Hematopoietic multipotent progenitor cell (in vitro differentiated cells): ENCODE measurements around the gene UGT1A10. TPM values are rescaled to one million over a fixed set of nuclear protein-coding genes. Genes with fewer than 3 reads are reported as not detected.
A peak's percentile ranks its signal among the peaks of the same experiment; 100 is the strongest.
"Not testable (repeated sequence)": the region's sequence is repeated elsewhere in the genome, so short reads cannot be mapped to it uniquely, and the experiment has no call there.

ENCODE experiments used
- DNase-seq, 3 donors: peaks; one replicate each; pipeline ENCODE4 v3.0.0-alpha.2; 2011 to 2015; ENCODE audit warnings: low read depth in 2 of 3, low spot score in 2 of 3
- total RNA-seq: library from RNA; depleted of rRNA; stranded (reverse); fragments of >200 nt; gene quantifications from one replicate; pipeline ENCODE4 v1.2.3, GENCODE V29; 2012

UGT1A10 gene
- total RNA-seq, result under 0.01 TPM

DNA sequence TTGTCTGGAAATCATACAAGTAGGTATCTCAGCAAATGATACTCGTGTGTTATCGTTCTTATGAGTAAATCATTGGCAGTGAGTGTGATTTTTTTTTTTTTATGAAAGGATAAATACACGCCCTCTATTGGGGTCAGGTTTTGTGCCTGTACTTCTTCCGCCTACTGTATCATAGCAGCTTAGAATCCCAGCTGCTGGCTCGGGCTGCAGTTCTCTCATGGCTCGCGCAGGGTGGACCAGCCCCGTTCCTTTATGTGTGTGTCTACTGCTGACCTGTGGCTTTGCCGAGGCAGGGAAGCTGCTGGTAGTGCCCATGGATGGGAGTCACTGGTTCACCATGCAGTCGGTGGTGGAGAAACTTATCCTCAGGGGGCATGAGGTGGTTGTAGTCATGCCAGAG, at the start of gene UGT1A10:
Gene UGT1A10, plus strand, starts transcription at position 143 of the 400 bp plus-strand sequence. Its CDS starts 75 bp downstream, at position 218.
- DNase-seq, result not testable (repeated sequence)

DNA sequence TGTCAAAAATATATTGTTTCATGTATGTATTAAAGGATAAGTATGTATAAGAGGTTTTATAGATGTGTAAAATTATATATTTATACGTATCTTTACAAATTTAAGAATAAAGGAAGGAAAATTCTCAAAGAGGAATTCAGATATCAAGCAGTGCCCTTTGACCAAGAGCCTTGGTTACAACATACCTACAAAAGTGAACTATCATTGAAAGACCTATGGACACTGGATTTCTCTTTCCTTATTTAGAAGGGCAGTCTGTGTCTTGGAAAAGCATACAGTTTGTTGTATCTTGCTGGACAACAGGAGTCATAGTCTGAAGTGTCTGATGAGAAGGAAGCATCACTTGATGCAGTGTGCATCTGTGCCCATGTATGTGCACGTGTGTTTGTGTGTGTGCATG, 47.8 kb upstream of the UGT1A10 start:
- DNase-seq, result no peak

DNA sequence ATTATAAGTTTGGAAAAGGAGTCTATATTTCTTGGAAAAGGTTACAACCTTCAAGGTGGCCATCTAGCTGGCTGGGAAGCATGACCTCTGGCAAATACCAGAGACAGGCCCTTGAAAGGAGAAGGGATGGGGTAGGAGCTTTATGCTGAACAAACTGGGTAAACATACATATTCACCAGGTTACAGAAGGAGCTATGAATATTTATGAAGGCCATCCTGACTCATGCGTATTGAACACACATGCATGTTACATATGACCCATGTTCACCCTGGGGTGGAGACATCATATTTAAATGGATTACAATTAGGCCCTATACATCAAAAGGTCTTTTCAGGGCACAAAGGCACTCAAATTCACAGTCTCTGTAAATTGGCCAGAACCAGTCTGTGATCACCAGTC, 43.5 kb upstream of the UGT1A10 start:
- DNase-seq, result not testable (repeated sequence)

DNA sequence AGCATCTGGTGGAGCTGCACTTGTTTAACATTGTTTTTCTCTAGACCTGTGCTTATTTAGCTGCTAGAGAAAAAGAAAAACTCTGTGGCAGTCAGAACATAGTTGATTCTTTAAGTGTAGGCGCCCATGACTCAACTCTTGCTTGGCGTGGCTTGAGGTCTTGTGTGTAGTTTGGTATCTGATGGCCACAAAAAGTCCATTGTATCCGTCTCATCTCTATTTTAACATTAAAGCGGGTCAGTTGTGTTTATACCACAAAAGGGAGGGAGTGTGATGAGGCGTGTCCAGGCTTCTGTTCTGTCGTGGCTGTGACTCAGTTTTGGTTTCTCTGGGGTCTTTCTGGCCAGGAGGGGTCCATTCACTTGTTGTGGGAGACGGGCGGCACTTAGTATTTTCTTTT, 43.0 kb upstream of the UGT1A10 start:
- no peak for DNase-seq

DNA sequence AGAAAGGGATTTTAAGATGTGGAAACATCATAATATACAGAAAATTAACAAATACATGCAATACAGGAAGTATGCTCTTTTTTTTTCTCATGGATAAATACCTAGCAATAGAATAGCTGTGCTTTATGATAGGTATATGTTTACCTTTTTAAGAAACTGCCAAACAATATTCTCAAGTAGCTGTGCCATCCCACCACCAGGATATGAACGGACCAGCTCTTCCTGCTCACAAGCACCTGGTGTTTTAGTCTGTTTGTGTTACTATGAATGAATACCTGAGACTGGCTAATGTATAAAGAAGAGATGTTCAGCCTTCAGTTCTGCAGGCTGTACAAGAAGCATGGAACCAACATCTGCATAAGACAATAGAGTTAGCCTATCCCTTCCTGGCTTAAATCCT, 38.7 kb upstream of the UGT1A10 start:
- no peak for DNase-seq

DNA sequence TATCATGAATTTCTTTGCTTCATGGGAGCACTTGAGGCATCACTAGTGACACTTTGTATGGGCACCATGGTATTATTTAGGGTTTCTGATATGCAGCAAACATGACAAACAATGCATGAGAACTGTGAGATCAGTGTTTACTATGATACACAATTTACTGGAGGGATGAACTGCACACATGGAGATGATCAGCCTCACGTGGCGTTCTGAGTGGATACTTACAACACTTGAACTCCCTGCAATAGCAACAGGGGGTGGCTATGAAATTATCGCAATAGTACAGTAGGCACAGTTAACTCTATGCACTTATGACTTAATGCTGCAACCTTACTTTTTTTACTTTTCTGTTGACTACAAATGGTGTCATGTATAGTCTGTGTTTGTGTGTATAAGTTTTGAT, 37.3 kb upstream of the UGT1A10 start:
- DNase-seq, result no peak

DNA sequence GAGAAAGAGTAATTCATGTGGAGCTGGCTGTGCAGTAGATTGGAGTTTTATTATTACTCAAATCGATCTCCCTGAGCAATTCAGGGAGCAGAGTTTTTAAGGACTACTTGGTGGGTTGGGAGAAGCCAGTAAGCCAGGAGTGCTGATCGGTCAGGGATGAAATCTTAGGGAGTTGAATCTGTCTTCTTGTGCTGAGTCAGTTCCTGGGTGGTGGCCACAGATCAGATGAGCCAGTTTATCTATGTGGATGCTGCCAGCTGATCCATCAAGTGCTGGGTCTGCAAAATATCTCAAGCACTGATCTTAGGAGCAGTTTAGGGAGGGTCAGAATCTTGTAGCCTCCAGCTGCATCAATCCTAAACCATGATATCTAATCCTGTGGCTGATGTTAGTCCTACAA, 35.9 kb upstream of the UGT1A10 start:
- DNase-seq, result no peak

DNA sequence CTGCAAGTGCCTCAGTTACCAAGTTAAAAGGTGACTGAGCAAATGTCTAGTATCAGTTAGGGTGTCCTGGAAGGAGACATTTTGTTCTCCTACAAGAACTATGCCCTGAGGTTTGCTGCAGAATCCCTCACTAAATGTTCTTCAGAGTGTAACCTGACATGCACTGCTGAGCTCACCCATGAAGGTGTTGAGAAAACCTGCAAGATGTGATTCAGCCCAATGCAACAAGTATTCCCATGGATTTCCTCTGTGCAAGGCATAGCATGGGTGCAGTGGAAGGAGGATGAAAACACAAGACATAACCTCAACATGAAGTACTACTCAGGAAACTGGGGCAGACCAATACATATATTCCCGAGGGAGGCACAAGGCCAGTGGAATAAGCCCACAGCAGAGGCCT, 34.2 kb upstream of the UGT1A10 start:
- DNase-seq, result no peak

DNA sequence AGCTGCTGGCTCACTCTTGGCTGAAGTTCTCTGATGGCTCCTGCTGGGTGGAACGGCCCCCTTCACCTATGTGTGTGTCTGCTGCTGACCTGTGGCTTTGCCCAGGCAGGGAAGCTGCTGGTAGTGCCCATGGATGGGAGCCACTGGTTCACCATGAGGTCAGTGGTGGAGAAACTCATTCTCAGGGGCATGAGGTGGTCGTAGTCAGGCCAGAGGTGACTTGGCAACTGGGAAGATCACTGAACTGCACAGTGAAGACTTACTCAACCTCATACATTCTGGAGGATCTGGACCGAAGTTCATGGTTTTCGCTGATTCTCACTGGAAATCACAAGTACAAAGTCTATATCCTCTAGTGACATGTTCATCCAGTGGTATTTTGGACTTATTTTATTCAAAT, 32.7 kb upstream of the UGT1A10 start:
- DNase-seq, result no peak

DNA sequence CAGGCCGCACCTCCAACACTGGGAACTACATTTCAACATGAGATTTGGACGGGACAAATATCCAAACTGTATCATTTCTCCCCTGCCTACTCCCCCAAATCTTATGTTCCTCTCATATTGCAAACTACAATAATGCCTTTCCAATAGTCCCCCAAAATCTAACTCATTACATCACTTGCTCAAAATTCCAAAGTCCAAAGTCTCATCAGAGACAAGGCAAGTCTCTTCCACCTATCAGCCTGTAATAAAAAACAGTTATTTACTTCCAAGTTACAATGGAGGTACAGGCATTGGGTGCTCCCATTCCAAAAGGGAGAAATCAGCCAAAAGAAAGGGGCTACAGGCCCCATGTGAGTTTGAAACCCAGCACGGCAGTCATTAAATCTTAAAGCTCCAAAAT, 31.4 kb upstream of the UGT1A10 start:
- no peak for DNase-seq

DNA sequence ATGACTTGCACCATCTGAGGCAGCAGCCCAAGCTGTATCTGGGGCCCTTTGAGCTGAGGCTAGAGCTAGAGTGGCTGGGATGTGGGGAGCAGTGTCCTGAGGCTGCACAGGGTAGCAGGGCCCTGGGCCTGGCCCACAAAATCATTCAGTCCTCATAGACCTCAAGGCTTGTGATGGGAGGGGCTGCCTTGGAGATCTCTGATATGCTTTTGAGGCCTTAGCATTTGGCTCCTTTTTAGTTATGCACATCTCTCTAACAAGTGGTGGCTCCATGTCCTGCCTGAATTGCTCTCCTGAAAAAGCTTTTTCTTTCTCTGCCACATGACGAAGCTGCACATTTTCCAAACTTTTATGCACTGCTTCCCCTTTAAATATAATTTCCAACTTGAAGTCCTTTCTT, 30.6 kb upstream of the UGT1A10 start:
- DNase-seq, result no peak

DNA sequence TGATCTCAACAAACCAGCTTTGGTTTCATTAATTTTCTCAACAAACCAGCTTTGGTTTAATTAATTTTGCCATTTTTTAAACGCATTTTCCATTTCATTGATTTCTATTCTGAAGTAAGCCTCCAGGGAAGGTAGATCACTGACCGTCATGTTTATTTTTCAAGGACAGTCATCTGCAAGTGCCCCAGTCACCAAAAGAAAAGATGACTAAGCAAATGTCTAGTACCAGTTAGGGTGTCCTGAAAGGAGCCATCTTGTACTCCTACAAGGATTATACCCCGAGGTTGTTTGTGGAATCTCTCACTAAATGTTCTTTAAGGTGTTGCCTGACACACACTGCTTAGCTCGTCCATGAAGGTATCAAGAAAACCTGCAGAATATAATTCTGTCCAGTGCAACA, 25.0 kb upstream of the UGT1A10 start:
- no peak for DNase-seq

DNA sequence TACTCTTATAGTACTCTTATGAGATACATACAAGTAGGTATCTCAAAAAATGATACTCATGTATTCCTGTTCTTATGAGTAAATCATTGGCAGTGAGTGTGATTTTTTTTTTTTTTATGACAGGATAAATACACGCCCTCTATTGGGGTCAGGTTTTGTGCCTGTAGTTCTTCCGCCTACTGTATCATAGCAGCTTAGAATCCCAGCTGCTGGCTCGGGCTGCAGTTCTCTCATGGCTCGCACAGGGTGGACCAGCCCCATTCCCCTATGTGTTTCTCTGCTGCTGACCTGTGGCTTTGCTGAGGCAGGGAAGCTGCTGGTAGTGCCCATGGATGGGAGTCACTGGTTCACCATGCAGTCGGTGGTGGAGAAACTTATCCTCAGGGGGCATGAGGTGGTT, 18.8 kb upstream of the UGT1A10 start, which contains the start of gene UGT1A8:
Gene UGT1A8, plus strand, starts transcription at position 158 of the 400 bp plus-strand sequence. Its CDS starts 75 bp downstream, at position 233.
- DNase-seq, result not testable (repeated sequence)

DNA sequence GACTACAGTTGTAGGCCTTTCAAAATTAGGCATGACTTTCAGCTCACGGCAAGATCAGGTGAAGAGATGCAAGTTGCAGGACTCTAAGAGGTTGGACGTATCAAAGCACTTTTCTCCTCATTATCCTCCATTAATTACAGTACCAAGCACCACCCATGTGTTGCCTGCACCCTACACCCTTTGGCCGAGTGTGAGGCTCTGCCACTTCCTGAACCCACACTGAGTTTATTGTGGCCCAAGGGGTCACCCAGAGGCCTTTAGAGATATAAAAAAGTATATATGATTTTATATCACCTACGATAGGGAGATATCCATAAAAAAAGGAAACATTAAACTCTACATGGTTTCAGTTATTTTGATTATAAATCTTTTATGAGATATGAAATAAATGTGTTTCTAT, 16.0 kb upstream of the UGT1A10 start:
- DNase-seq, result no peak

DNA sequence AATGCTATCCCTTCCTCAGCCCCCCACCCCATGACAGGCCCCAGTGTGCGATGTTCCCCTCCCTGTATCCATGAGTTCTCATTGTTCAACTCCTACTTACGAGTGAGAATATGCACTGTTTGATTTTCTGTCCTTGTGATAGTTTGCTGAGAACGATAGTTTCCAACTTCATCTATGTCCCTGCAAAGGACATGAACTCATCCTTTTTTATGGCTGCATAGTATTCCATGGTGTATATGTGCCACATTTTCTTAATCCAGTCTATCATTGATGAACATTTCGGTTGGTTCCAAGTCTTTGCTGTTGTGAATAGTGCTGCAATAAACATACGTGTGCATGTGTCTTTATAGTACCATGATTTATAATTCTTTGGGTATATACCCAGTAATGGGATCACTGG, 14.4 kb upstream of the UGT1A10 start:
- DNase-seq, result not testable (repeated sequence)

DNA sequence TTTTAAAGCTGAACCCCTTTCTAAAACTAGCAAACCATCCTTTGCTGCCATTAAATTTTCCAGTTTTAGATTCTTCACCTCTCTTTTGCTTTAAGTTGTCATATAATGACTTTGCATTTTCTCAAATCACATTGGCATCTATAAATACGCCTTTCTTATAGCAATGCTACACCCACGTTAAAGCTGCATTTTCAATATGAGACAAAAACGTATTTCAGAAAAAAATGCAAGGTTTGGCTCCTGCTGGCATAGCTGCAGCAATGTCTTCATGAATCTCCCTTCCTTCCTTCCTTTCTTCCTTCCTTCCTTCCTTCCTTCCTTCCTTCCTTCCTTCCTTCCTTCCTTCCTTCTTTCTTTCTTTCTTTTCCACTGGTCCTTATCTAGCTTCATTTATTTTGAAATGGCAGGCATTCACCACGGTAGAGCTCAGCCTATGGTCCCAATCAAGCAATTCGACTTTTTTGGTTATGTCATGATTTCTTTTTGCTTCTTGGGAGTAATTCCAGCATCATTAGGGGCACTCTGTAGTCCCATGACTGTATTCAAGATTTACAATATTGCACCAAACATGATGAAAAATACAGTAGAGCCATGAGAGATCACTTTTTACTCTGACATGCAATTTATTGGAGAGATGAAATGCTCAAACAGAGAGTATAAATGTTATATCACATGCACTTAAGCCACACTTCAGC, 8.8 kb upstream of the UGT1A10 start:
- DNase-seq, result no peak

DNA sequence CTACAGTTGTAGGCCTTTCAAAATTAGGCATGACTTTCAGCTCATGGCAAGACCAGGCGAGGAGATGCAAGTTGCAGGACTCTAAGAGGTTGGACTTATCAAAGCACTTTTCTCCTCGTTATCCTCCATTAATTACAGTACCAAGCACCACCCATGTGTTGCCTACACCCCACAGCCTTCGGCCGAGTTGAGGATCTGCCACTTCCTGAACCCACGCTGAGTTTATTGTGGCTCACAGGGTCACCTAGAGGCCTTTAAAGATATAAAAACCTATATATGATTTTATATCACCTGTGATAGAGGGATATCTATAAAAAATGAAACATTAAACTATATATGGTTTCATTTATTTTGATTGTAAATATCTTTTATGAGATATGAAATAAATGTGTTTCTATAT, 2.6 kb downstream of the UGT1A10 start:
- DNase-seq, result no peak

DNA sequence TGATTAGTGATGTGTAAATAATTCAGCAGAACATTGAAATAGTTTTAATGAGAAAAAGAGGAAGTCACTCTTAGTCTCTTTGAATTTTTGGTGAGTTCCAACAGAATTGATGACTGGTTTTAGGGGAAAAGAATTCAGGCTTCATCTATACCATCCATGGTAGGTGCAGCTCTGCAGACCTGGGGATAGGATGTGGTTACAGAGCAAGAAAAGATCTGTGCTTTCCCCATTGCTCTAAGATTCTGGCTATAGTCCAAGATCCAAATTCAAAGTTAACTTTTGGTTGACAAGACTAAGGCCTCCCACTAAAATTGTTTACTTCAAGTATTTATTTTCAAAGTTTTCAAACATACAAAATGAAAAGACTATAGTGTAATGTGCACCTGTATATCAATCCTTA, 3.6 kb downstream of the UGT1A10 start:
- DNase-seq, result no peak

DNA sequence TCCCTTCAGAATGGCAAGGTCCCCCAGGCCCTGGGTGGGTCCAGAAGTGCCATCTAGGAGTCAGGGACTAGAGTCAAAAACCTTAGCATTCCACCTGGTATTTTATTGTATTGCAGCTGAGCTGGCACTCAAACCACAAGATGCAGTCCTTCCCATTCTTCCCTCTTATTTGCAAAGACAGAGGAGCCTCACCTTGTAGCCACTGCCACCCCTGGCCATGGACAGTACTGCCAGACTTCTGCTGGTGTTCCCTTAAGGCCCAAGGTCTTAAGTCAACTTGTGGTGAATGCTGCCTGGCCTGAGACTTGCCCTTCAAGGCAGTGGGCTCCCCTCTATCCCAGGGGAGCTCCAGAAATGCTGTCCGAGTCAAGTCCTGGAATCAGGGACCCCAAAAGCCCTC, 6.9 kb downstream of the UGT1A10 start:
- DNase-seq, result peak in 1 of 3 donors; percentile 2

DNA sequence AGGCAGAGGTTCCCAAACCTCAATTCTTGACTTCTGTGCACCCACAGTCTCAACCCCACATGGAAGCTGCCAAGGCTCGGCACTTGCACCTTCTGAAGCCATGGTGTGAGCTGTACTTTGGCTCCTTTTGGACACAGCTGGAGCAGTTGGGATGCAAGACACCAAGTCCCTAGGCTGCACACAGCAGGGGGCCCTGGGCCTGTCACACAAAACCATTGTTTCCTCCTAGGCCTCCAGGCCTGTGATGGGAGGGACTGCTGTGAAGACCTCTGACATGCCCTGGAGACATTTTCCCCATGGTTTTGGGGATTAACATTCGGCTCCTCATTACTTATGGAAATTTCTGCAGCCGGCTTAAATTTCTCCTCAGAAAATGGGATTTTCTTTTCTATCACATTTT, 9.8 kb downstream of the UGT1A10 start:
- not testable (repeated sequence) for DNase-seq

DNA sequence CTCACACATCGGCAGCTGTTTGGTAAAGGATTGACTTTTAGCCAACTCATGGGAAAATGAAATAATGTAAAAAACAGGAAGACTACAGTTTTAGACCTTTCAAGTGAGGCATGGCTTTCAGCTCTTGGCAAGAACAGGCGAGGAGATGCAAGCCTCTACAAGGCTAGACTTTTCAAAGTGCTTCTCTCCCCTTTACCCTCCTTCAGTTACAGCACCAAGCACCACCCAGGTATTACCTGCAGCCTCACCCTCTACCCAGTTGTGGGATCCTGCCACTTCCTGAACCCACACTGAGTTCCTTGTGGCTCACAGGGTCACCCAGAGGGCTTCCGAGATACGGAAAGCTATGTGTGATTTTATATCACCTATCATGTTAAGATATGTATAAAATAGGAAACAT, 14.7 kb downstream of the UGT1A10 start:
- DNase-seq, result no peak

DNA sequence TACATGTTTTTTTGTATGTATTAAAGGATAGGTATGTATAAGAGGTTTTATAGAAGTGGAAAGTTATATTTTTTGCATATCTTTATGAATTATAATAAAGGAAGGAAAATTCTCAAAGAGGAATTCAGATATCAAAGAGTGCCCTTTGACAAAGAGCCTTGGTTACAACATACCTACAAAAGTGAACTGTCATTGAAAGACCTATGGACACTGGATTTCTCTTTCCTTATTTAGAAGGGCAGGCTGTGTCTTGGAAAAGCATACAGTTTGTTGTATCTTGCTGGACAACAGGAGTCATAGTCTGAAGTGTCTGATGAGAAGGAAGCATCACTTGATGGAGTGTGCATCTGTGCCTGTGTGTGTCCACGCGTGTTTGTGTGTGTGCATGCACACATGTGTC, 15.2 kb downstream of the UGT1A10 start:
- no peak for DNase-seq

DNA sequence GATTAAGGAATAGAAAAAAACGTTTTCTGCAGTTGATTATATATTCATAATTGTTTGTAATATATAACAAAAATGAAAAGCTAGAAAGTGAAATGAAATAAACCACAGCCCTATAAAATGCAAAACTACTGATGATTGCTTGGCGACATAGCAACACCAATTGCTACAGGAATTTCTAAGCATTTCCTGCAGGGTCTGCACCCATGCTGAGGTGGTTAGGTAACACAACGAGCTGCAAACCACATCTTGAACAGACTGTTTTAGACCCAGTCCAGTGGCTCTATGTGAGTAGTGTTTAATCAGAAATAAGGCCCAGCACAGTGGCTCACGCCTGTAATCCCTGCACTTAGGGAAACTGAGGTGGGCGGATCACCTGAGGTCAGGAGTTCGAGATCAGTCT, 18.3 kb downstream of the UGT1A10 start:
- no peak for DNase-seq
